Activated CD4-positive, alpha-beta T cell treated with anti-CD3 and anti-CD28 coated beads for 24 hours (primary cell): ENCODE results near the gene IL26.

ENCODE experiments used
- DNase-seq, 2 donors: peaks; one replicate each; pipeline ENCODE4 v3.0.0-alpha.2; 2020; ENCODE audit warnings: low read depth in 2 of 2

IL26 gene, protein sequence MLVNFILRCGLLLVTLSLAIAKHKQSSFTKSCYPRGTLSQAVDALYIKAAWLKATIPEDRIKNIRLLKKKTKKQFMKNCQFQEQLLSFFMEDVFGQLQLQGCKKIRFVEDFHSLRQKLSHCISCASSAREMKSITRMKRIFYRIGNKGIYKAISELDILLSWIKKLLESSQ

DNA sequence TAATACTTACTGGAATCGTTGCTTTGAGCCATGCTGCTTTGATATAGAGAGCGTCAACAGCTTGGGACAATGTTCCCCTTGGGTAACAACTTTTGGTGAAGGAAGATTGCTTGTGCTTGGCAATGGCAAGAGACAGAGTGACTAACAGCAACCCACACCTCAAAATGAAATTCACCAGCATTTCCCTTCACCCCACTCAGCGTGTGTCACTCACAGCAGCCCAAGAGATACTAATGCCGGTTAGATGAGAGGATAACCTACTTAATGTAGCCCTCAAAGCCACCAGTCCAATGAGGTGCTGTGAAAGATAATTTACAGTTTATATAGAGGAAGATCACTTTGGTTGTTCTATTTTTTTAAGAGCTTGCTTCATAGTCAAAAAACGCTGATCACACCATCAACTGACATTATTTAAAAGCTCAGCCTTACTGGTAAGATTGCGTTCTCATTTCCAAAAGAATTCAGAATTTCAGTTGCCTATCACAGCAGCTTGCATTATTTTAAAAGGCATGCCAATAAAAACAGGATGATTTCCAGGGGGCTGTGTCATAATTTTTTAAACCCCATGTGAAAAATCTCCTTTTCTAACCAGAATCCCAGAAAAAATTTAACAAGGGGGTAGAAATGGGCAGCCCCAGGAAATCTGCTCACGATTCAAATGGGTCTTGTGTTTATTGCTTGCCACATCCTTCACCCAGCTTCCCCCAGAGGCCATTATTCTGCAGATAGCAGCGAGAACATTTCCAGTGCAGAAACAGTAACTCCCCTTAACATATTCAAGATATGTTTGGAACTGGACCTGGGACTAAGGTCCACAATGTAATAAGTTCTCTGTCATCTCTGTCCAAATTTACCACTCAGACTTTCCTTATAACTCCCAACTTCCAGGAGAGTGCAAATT, at the start of gene IL26:
IL26 (minus strand) TSS at position 235 of the 901 bp plus-strand sequence; CDS start at position 181, 54 bp downstream.
- DNase-seq, result no peak

GRCh38 chr12:68272732-68273131, 47.1 kb upstream of the IL26 start:
- DNase-seq, result no peak

DNA sequence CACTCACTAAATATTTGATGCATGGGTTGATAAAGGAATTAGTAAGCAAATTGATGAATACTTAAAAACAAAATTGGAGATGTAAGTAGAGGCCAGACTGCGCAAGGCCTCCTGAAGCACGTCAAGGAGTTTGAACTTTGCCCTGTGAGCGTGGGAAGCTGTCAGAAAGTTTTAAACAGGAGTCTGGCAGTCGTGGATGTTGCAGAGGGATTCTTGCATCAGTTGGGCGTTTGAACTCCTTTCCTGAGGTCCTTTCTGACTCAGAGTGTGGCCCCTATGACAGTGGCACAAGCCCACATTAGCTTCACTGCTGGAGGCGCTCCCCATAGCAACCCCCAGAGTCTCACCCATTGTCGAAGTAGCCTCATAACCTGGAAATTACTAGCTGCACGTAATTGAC, 45.7 kb upstream of the IL26 start:
- DNase-seq, result no peak

GRCh38 chr12:68270358-68270757, 44.7 kb upstream of the IL26 start:
- no peak for DNase-seq

DNA sequence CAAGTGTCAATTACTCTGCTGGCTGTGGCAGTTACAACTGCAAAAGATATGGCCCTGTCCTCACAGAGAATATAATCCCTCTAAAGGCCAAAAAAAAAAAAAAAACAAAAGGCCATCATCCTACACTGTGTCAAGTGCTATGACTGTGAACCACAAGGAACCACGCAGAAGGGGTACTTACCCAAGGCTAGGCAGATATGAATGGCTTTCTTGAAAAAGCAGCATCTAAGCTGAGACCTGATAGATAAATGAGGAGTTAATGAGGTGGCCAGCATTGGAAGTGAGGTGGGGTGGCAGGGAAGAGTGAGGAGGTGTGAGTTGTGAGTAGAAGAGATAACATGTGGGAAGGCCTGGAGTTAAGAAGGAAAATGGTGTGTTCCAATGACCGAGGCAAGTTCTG, 44.2 kb upstream of the IL26 start:
- DNase-seq, result no peak

GRCh38 chr12:68268967-68269366, 43.4 kb upstream of the IL26 start:
- no peak for DNase-seq

DNA sequence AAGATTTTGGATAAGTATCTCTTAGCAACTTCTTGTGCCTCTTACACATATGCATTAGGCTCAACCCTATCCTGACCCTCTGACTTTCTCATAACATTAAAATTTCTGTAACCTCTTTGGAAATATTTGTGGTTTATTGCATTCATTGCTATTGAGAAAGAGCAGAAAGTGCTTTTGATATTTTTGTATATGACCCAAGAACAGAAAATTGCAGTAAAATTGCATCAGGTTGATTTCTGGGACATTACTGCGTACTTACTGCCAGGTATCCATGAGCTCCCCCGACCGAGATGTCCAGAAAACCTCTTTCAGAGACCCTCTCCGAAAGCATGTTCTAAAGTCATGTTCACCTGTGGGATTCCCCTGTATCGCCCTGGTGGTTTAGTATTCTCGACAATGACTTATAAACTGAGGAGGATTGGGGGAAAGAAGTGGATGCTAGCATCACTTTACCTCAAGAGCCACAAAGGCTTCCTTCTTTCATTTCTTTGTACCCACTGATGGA, 42.3 kb upstream of the IL26 start:
- DNase-seq, result no peak

DNA sequence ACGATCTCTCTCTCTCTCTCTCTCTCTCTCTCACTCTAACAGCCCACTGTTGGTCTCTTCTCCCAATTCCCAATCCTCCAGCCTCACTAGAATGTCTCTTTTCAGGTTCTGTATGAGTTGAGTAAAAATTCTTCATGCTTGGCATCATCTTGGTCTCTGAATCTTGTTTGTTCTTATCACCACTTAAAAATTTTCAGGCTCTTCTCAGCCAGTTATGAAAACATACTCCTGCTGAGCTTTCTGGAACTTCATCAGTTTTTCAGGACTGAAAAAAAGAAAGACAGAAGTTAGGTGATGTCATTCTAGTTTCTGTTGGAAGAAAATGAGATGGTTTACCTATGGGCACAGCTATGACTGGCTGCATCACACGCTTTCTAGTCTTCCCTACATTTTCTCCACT, 39.2 kb upstream of the IL26 start:
- no peak for DNase-seq

DNA sequence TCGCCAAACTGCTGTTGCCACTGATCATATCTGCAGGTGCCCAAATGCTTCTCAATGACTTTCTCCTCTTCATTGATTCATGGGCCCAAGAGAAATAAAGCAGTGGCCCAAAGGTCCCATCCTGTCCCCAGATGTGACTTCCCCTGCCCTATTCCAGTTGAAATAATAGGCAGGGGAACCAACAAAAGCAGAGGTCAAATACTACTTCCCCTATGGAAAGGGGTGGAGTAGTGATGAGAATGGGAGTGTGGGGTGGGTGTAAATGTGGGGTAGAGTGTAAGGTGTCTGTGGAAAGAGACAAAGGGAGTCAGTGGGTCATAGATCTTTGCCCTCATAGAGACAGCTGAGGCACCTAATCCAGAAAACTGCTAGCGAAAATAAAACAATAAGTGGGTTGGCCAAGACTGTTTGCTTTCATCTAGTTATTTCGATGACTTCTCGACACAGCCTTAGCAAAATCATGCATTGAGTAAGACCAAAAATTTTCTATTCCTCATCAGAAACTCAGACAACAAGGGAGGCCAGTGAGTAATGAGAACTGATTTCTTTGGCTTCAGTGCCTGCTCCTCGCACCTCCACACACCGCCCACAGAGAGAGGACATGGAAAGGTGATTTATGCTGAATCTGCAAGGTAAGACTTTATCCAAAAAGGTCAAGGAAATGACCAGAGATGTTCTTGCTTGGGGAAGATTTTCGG, 38.7 kb upstream of the IL26 start:
- DNase-seq, result no peak

DNA sequence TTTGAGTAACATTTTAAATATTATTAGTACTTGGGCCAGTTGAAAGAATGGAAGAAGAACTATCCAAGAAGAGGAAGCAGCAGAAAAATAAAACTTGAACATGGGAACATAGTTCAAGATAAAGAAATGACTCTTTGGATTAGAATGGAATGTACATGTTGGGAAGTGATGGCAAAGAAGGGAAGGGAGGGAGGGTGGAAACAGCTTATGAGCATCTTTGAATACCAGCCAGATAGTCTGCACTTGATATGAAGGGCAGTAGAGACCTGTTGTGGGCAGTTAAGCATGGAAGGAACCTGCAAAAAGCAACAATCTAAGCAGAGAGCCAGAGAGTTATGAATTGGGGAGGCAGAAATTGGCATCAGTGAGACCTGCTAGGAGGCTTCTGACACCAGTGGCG, 37.8 kb upstream of the IL26 start:
- DNase-seq, result no peak

- DNase-seq, result no peak
These were observed 36.3 kb upstream of the IL26 start for GRCh38 chr12:68261896-68262295.

DNA sequence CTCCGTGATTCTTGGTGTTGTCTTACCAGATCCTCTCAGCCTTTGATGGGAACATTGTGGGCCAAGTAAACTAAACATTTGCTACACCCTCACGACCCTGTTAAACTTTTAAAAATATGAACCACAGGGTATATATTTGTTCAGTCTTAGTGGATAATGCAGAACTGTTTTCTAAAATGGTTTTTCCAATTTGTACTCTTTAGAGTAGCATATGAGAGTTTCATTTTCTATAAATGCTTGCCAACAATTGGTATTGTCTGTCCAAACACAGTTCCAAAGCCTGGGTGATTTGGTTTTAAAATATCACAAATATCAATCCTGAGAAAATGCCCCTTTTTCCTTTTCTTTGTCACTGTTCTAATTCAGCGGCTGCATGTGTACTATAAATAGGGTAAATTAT, 34.5 kb upstream of the IL26 start:
- no peak for DNase-seq

GRCh38 chr12:68259318-68259940, 33.8 kb upstream of the IL26 start:
- no peak for DNase-seq

GRCh38 chr12:68253504-68253903, 27.9 kb upstream of the IL26 start, which contains the start of gene IL22:
Gene IL22, minus strand, starts transcription at chr12:68253604. Its CDS starts 156 bp downstream, at chr12:68253448.
- DNase-seq, result no peak

DNA sequence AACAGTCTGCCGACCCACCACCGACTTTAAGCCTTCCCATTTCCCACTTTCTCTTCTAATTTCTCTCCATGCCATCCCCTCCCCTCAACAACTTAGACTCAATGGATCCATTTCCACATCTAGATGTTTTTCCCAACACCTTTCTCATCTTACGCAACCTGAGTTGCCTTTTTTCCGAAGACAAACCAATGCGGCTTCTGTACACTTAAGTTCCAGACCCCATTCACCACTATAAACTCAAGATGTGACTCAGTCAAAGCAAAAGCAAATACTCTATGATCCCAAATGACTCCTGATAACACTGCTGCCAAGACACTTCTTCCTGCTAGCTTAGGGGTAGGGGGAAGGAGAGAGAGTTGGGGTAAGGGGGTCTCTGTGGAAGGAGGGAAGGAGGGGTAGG, 26.5 kb upstream of the IL26 start:
- DNase-seq, result no peak

DNA sequence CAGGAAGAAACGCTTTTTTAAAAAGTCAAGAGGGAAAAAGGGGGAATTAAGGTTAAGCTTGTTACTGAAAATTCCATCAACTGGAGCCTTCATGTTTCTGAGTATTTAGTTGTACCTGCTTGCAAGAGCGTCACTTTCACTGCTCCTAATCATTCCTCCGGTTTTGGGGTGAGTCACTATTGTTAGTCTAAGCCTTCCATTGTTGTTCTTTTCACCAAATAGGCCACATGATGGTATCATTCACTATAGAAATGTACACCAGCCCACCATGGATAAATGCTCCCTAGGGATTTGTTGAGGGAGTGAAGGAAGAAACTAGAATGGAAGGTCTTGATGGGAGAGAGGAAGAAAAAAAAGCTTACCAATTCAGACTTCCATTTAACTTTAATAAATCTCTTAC, 24.8 kb upstream of the IL26 start:
- DNase-seq, result no peak

- DNase-seq, result no peak
These were observed 22.2 kb upstream of the IL26 start for GRCh38 chr12:68247785-68248184.

GRCh38 chr12:68246350-68246749, 20.7 kb upstream of the IL26 start:
- DNase-seq, result no peak

GRCh38 chr12:68245180-68246021, 19.8 kb upstream of the IL26 start:
- no peak for DNase-seq

DNA sequence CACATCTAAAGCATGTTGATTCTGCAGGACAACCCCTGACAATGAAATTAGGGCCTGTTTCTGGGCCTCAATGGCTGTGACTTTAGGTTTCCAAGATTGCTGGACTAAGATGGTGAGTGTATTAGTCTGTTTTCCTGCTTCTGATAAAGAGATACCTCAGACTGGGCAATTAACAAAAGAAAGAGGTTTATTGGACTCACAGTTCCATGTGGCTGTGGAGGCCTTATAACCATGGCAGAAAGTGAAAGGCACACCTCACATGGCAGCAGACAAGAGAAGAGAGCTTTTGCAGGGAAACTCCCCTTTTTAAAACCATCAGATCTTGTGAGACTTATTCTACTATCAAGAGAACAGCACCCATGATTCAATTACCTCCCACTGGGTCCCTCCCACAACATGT, 17.2 kb upstream of the IL26 start:
- no peak for DNase-seq

DNA sequence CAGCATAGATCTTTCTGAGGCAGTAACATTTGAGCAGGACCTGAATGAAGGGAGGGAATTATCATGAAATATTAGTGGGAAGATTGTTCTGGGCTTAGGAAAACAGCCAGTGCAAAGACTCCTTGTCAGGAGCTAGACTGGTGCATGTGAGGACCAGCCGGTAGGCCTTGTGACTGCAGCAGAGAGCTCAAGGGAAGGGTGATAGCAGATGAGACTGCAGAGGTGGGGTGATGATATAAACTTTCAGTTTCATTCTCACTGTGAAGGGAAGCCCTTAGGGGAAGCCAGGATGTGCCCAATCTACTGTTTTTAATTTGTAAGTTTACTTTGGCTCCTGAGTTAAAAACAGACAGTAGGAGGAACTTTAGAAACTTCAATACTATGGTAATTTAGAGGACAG, 15.4 kb upstream of the IL26 start:
- DNase-seq, result peak; percentile 22 to 42
